OCI-LY1 (cell line): ENCODE results near the gene SIRPB2.
"Not testable (repeated sequence)": the region's sequence is repeated elsewhere in the genome, so short reads cannot be mapped to it uniquely, and the experiment has no call there.

Experiments
- H2AFZ ChIP-seq: fragments of 200-600 bp; sonication (generic), shearing (Covaris generic); 2 replicates; pipeline ENCODE4 v1.6.0; 2014; ENCODE audit warnings: antibody characterized with exemption, mild to moderate bottlenecking, low read length
- H3F3A ChIP-seq: fragments of 200-600 bp; sonication (generic), shearing (Covaris generic); 2 replicates; pipeline ENCODE4 v1.6.0; 2014; ENCODE audit warnings: mild to moderate bottlenecking, antibody characterized with exemption, low read length, moderate library complexity; ENCODE audit not compliant: insufficient read depth
- H3K27ac ChIP-seq: fragments of 200-600 bp; sonication (generic); 2 replicates; pipeline ENCODE4 v1.5.1; 2014; ENCODE audit warnings: low read length, mixed run types, mild to moderate bottlenecking, low read depth; ENCODE audit not compliant: poor library complexity, severe bottlenecking
- H3K27me3 ChIP-seq: fragments of 200-600 bp; sonication (generic); 2 replicates; pipeline ENCODE4 v1.6.0; 2014; ENCODE audit warnings: antibody characterized with exemption, mild to moderate bottlenecking, low read length, moderate library complexity; ENCODE audit not compliant: insufficient read depth
- H3K36me3 ChIP-seq: fragments of 200-600 bp; sonication (generic); 2 replicates; pipeline ENCODE4 v1.6.1; 2014; ENCODE audit warnings: mild to moderate bottlenecking, antibody characterized with exemption, low read length, moderate library complexity, mixed read lengths; ENCODE audit not compliant: insufficient read depth
- H3K4me1 ChIP-seq: fragments of 200-600 bp; sonication (generic); 2 replicates; pipeline ENCODE4 v1.5.1; 2014; ENCODE audit warnings: mild to moderate bottlenecking, low read length, moderate library complexity; ENCODE audit not compliant: insufficient read depth, severe bottlenecking
- H3K4me2 ChIP-seq: fragments of 200-600 bp; sonication (generic), shearing (Covaris generic); 2 replicates; pipeline ENCODE4 v1.6.1; 2014; ENCODE audit warnings: low read length
- H3K4me3 ChIP-seq: fragments of 200-600 bp; sonication (generic); 2 replicates; pipeline ENCODE4 v1.5.1; 2014; ENCODE audit warnings: low read length, low read depth, mild to moderate bottlenecking, mixed read lengths; ENCODE audit not compliant: poor library complexity, severe bottlenecking
- H3K79me2 ChIP-seq: fragments of 200-600 bp; shearing (Covaris generic); 2 replicates; pipeline ENCODE4 v1.6.1; 2016; ENCODE audit warnings: mixed run types, low read length, mixed read lengths; ENCODE audit not compliant: insufficient read depth
- H3K9ac ChIP-seq: fragments of 200-600 bp; sonication (generic), shearing (Covaris generic); 2 replicates; pipeline ENCODE4 v1.6.1; 2014; ENCODE audit warnings: mild to moderate bottlenecking, low read length, mixed read lengths
- H3K9me2 ChIP-seq: fragments of 200-600 bp; sonication (generic), shearing (Covaris generic); 2 replicates; pipeline ENCODE4 v1.6.1; 2014; ENCODE audit warnings: low read depth, mild to moderate bottlenecking, low read length, mixed read lengths
- H3K9me3 ChIP-seq: fragments of 200-600 bp; shearing (Covaris generic); 2 replicates; pipeline ENCODE4 v1.6.1; 2014; ENCODE audit warnings: low read length, mixed read lengths
- H4K20me1 ChIP-seq: fragments of 200-600 bp; sonication (generic), shearing (Covaris generic); 2 replicates; pipeline ENCODE4 v1.6.0; 2016; ENCODE audit warnings: mild to moderate bottlenecking, low read length; ENCODE audit not compliant: insufficient read depth
- EZH2 ChIP-seq: fragments of 200-600 bp; sonication (generic), shearing (Covaris generic); IDR thresholded peaks from 2 replicates; pipeline ENCODE4 v1.8.0; 2017; ENCODE audit warnings: borderline replicate concordance, mixed run types, mild to moderate bottlenecking, antibody characterized with exemption, low read length, moderate library complexity, mixed read lengths
- TF ChIP-seq, protein P1 (sequence below): fragments of 200-600 bp; sonication (generic), shearing (Covaris generic); IDR thresholded peaks from 2 replicates; pipeline ENCODE4 v1.5.1; 2017; ENCODE audit warnings: mild to moderate bottlenecking, antibody characterized with exemption, low read length, moderate library complexity, mixed read lengths

The SIRPB2 gene

DNA sequence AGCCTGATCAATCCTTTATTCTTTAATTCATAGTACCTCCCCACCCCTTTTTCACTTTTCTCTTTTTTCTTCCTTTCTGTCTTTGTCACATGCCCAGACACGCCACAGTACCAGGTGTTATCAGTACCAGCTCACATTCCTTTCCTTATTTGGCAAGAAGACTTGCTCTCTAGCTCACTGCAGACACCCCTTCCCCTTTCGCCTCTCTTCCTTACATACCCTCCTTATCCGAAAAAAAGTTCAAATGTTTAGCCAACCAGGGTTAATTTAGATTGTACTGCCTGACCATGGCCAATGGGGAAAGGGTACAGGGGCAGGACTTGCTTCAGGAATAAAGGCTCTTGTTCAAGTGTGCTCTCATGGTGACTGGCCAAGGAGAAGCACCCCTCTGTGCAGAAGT, 9.3 kb upstream of the SIRPB2 start:
- Histone ChIP-seq H4K20me1 (no peaks in the 10 kb centered on the region), H2AFZ (no peak overlapping the region), H3K9ac (no peak overlapping the region), H3K79me2 (no peaks in the 10 kb centered on the region), H3K27ac (no peak overlapping the region), H3K4me3 (no peak overlapping the region), H3K4me1 (no peaks in the 10 kb centered on the region), H3F3A (no peaks in the 10 kb centered on the region), H3K9me2 (no peaks in the 10 kb centered on the region), H3K36me3 (no peaks in the 10 kb centered on the region), H3K4me2 (no peak overlapping the region), H3K9me3 (no peaks in the 10 kb centered on the region), H3K27me3 (no peaks in the 10 kb centered on the region)
- TF ChIP-seq, protein P1, sequence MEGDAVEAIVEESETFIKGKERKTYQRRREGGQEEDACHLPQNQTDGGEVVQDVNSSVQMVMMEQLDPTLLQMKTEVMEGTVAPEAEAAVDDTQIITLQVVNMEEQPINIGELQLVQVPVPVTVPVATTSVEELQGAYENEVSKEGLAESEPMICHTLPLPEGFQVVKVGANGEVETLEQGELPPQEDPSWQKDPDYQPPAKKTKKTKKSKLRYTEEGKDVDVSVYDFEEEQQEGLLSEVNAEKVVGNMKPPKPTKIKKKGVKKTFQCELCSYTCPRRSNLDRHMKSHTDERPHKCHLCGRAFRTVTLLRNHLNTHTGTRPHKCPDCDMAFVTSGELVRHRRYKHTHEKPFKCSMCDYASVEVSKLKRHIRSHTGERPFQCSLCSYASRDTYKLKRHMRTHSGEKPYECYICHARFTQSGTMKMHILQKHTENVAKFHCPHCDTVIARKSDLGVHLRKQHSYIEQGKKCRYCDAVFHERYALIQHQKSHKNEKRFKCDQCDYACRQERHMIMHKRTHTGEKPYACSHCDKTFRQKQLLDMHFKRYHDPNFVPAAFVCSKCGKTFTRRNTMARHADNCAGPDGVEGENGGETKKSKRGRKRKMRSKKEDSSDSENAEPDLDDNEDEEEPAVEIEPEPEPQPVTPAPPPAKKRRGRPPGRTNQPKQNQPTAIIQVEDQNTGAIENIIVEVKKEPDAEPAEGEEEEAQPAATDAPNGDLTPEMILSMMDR = no peak
- no peak for TF ChIP-seq EZH2

DNA sequence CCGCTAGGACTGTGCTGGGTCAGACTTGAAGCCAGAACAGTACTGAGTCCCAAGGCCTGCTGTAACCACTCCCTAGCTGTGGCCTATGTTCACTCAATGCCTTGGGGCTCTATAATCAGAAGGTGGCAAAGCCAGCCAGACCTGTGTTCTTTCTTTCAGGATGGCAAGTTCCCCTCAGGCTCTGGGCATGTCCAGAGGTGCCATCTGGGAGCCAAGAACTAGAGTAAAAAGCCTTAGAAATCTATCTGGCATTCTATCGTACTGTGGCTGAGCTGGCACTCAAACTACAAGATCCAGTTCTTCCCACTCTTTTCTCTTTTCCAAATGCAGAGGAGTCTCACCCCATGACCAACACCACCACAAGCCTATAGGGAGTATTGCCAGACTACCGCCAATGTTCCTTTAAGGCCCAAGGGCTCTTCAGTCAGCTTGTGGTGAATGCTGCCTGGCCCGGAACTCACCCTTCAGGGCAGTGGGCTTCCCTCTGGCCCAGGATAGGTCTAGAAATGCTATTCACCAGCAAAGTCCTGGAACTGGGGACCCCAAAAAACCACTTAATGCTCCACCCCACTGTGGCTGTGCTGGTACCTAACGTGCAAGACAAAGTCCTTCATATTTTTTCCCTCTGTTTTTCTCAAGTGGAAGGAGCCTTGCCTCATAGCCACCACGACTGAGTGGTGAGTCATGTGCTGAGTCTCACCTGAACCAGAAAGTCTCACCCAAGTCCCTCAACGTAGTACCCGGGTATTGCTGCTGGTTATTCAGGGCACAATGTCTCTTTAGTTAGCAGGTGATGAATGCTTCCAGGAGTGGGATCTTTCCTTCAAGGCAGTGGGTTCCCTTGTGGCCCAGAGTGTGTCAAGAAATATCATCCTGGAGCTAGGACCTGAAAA, 8.6 kb upstream of the SIRPB2 start:
- no peaks in the 10 kb centered on the region for H3K9me2 ChIP-seq
- H4K20me1 ChIP-seq = no peaks in the 10 kb centered on the region

DNA sequence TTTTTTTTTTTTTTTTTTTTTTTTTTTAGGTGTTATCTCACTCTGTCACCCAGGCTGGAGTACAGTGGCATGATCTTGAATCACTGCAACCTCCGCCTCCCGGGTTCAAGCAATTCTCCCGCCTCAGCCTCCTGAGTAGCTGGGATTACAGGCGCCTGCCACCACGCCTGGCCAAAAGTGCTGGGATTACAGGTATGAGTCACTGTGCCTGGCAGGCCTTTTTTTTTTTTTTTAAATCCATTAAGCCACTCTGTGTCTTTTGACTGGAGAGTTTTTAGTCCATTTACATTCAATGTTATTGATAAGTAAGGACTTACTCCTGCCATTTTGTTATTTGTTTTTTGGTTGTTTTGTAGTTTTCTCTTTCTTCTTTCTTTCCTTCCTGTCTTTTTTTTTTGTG, 6.2 kb upstream of the SIRPB2 start:
- H3F3A ChIP-seq, H3K4me1 ChIP-seq, H4K20me1 ChIP-seq, H2AFZ ChIP-seq, H3K4me3 ChIP-seq, H3K9ac ChIP-seq, H3K27ac ChIP-seq, H3K9me2 ChIP-seq, H3K36me3 ChIP-seq, H3K79me2 ChIP-seq, H3K9me3 ChIP-seq, H3K4me2 ChIP-seq, H3K27me3 ChIP-seq: not testable (repeated sequence)

More for the DNA sequence above, 8.6 kb upstream of the SIRPB2 start:
- no peak overlapping the region for H3K4me3 ChIP-seq
- no peaks in the 10 kb centered on the region for H3F3A ChIP-seq
- TF ChIP-seq, protein P1 = no peak
- no peak for TF ChIP-seq EZH2
- no peaks in the 10 kb centered on the region for H3K4me1 ChIP-seq
- H3K9me3 ChIP-seq = no peaks in the 10 kb centered on the region
- no peak overlapping the region for H2AFZ ChIP-seq
- H3K36me3 ChIP-seq = no peaks in the 10 kb centered on the region
- H3K27ac ChIP-seq = no peak overlapping the region
- no peaks in the 10 kb centered on the region for H3K27me3 ChIP-seq
- H3K4me2 ChIP-seq = no peak overlapping the region
- no peak overlapping the region for H3K9ac ChIP-seq
- H3K79me2 ChIP-seq = no peaks in the 10 kb centered on the region

DNA sequence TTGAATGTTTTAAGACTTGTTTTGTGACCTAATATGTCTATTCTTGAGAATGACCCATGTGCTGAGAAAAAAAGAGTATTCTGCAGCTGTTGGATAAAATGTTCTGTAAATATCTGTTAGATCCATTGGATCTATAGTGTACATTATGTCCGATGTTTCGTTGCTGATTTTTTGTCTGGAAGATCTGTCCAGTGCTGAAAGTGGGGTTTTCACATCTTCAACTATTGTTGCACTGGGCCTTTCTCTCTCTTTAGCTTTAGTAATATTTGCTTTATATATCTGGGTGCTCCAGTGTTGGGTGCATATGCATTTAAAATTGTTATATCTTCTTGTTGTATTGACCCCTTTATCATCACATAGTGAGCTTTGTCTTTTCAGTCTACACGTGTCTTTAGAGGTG, 5.7 kb upstream of the SIRPB2 start:
- H2AFZ ChIP-seq = no peak overlapping the region
- no peaks in the 10 kb centered on the region for H3K9me2 ChIP-seq
- H3K4me3 ChIP-seq = no peak overlapping the region
- H3K9ac ChIP-seq = no peak overlapping the region
- H3K9me3 ChIP-seq = no peaks in the 10 kb centered on the region
- H3K4me1 ChIP-seq = no peaks in the 10 kb centered on the region
- no peak overlapping the region for H3K27ac ChIP-seq
- H3K27me3 ChIP-seq = no peaks in the 10 kb centered on the region
- H4K20me1 ChIP-seq = no peaks in the 10 kb centered on the region
- no peaks in the 10 kb centered on the region for H3K79me2 ChIP-seq
- H3F3A ChIP-seq = no peaks in the 10 kb centered on the region
- H3K4me2 ChIP-seq = no peak overlapping the region
- H3K36me3 ChIP-seq = no peaks in the 10 kb centered on the region
- TF ChIP-seq, protein P1 = no peak
- no peak for TF ChIP-seq EZH2
